A549 (cell line): Measurements from ENCODE around the gene CAMK4.

ENCODE experiments used
- CHD4 ChIP-seq: fragments of 200-600 bp; sonication (generic); IDR thresholded peaks from 2 replicates; pipeline ENCODE4 v1.6.1; 2016; ENCODE audit warnings: antibody characterized with exemption, mild to moderate bottlenecking, borderline replicate concordance
- EP300 ChIP-seq, 2 experiments: fragments of >200 bp; sonication (Bioruptor Twin); formaldehyde crosslinking; IDR thresholded peaks; 2 replicates in 1 of 2; 3 replicates in 1 of 2; pipeline ENCODE4 v1.6.1; 2016 to 2017
- MYC ChIP-seq: IDR thresholded peaks from 2 replicates; pipeline ENCODE4 v1.6.1; 2012; ENCODE audit warnings: mild to moderate bottlenecking, inconsistent platforms, low read length, improper control_type of control experiment, borderline replicate concordance
- POLR2AphosphoS2 ChIP-seq: conservative IDR thresholded peaks from 2 replicates; pipeline ENCODE4 v1.6.1; 2012; ENCODE audit warnings: low read length, improper control_type of control experiment, inconsistent platforms
- SREBF2 ChIP-seq: fragments of 450-650 bp; IDR thresholded peaks from 2 replicates; pipeline ENCODE4 v1.6.1; 2014; ENCODE audit warnings: mild to moderate bottlenecking, moderate library complexity
- TF ChIP-seq, protein P1 (sequence below): IDR thresholded peaks from 2 replicates; pipeline ENCODE4 v1.6.1; 2012
- TF ChIP-seq, protein P2 (sequence below): fragments of >200 bp; sonication (Bioruptor Twin); formaldehyde crosslinking; IDR thresholded peaks from 3 replicates; pipeline ENCODE4 v1.5.1; 2016
- TF ChIP-seq, protein P3 (sequence below): fragments of 450-650 bp; IDR thresholded peaks from 2 replicates; pipeline ENCODE4 v1.6.1; 2014; ENCODE audit warnings: antibody characterized with exemption
- TF ChIP-seq, protein P4 (sequence below): fragments of 200-600 bp; sonication (generic); IDR thresholded peaks from 2 replicates; pipeline ENCODE4 v1.6.1; 2016; ENCODE audit warnings: antibody characterized with exemption, mild to moderate bottlenecking, moderate library complexity
- TF ChIP-seq, protein P5 (sequence below): IDR thresholded peaks from 2 replicates; pipeline ENCODE4 v1.6.1; 2012

DNA sequence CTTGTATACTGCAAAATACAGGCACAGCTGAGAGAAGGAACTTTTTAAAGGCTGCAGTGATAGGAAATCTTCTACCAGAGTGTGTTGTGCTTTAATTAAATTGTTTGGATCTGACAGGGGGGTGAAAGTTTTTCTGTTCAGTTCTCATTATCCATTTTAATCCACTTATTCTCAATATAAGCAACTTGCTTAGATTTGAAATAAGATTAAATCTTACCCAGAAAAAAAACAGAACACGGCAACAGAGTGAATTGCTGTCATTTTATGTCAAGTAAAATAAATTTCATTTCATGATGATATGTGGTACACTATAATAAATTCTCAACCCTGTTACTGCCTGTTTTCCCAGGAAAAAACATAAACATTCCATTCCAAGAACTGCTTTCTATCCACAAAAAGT, 37.1 kb upstream of the CAMK4 start:
- TF ChIP-seq, protein P1, sequence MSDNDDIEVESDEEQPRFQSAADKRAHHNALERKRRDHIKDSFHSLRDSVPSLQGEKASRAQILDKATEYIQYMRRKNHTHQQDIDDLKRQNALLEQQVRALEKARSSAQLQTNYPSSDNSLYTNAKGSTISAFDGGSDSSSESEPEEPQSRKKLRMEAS: no peak
- TF ChIP-seq, protein P2, sequence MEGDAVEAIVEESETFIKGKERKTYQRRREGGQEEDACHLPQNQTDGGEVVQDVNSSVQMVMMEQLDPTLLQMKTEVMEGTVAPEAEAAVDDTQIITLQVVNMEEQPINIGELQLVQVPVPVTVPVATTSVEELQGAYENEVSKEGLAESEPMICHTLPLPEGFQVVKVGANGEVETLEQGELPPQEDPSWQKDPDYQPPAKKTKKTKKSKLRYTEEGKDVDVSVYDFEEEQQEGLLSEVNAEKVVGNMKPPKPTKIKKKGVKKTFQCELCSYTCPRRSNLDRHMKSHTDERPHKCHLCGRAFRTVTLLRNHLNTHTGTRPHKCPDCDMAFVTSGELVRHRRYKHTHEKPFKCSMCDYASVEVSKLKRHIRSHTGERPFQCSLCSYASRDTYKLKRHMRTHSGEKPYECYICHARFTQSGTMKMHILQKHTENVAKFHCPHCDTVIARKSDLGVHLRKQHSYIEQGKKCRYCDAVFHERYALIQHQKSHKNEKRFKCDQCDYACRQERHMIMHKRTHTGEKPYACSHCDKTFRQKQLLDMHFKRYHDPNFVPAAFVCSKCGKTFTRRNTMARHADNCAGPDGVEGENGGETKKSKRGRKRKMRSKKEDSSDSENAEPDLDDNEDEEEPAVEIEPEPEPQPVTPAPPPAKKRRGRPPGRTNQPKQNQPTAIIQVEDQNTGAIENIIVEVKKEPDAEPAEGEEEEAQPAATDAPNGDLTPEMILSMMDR: no peak
- no peak for TF ChIP-seq EP300 (IDR thresholded peaks at IDR 0.05)
- no peak for TF ChIP-seq CHD4
- no peak for TF ChIP-seq MYC
- TF ChIP-seq, protein P3, sequence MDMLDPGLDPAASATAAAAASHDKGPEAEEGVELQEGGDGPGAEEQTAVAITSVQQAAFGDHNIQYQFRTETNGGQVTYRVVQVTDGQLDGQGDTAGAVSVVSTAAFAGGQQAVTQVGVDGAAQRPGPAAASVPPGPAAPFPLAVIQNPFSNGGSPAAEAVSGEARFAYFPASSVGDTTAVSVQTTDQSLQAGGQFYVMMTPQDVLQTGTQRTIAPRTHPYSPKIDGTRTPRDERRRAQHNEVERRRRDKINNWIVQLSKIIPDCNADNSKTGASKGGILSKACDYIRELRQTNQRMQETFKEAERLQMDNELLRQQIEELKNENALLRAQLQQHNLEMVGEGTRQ: no peak
- TF ChIP-seq, protein P4, sequence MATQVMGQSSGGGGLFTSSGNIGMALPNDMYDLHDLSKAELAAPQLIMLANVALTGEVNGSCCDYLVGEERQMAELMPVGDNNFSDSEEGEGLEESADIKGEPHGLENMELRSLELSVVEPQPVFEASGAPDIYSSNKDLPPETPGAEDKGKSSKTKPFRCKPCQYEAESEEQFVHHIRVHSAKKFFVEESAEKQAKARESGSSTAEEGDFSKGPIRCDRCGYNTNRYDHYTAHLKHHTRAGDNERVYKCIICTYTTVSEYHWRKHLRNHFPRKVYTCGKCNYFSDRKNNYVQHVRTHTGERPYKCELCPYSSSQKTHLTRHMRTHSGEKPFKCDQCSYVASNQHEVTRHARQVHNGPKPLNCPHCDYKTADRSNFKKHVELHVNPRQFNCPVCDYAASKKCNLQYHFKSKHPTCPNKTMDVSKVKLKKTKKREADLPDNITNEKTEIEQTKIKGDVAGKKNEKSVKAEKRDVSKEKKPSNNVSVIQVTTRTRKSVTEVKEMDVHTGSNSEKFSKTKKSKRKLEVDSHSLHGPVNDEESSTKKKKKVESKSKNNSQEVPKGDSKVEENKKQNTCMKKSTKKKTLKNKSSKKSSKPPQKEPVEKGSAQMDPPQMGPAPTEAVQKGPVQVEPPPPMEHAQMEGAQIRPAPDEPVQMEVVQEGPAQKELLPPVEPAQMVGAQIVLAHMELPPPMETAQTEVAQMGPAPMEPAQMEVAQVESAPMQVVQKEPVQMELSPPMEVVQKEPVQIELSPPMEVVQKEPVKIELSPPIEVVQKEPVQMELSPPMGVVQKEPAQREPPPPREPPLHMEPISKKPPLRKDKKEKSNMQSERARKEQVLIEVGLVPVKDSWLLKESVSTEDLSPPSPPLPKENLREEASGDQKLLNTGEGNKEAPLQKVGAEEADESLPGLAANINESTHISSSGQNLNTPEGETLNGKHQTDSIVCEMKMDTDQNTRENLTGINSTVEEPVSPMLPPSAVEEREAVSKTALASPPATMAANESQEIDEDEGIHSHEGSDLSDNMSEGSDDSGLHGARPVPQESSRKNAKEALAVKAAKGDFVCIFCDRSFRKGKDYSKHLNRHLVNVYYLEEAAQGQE: no peak
- TF ChIP-seq SREBF2: no peak
- no peak for TF ChIP-seq POLR2AphosphoS2
- TF ChIP-seq, protein P5, sequence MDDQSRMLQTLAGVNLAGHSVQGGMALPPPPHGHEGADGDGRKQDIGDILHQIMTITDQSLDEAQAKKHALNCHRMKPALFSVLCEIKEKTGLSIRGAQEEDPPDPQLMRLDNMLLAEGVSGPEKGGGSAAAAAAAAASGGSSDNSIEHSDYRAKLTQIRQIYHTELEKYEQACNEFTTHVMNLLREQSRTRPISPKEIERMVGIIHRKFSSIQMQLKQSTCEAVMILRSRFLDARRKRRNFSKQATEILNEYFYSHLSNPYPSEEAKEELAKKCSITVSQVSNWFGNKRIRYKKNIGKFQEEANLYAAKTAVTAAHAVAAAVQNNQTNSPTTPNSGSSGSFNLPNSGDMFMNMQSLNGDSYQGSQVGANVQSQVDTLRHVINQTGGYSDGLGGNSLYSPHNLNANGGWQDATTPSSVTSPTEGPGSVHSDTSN: no peak
